WTC11 (cell line): ENCODE data around the gene FFAR4. TPM values are rescaled to one million over a fixed set of nuclear protein-coding genes. Genes with fewer than 3 reads are reported as not detected.

Experiments
- ATAC-seq: fragments of 200-7000 bp; cut with Tn5 transposase; 2 replicates; pipeline ENCODE4 v1.10.0; 2021; ENCODE audit warnings: mild to moderate bottlenecking, moderate library complexity
- CTCF ChIA-PET: fragments of 300-600 bp; sonication (Branson Sonifier 250); formaldehyde crosslinking; loops from one replicate; lab custom pipeline; 2021; ENCODE audit warnings: antibody characterized with exemption; lab: Charles Lee
- POLR2A ChIA-PET: fragments of 350-600 bp; sonication (Branson Sonifier 250); formaldehyde crosslinking; loops from one replicate; lab custom pipeline; 2021; ENCODE audit warnings: antibody characterized with exemption; lab: Charles Lee
- DNase-seq: peaks from one replicate; pipeline ENCODE4 v3.0.0; 2021; ENCODE audit warnings: low spot score
- H3K27ac Mint-ChIP-seq: 2 replicates; pipeline ENCODE4 v1.8.0; 2021; ENCODE audit warnings: mixed read lengths
- H3K27me3 Mint-ChIP-seq: 2 replicates; pipeline ENCODE4 v1.8.0; 2021; ENCODE audit warnings: low read depth, mild to moderate bottlenecking, moderate library complexity, mixed read lengths
- H3K36me3 Mint-ChIP-seq: 2 replicates; pipeline ENCODE4 v1.8.0; 2021; ENCODE audit warnings: mixed read lengths
- H3K4me1 Mint-ChIP-seq: 2 replicates; pipeline ENCODE4 v1.8.0; 2022; ENCODE audit warnings: mixed read lengths
- H3K4me3 Mint-ChIP-seq: 2 replicates; pipeline ENCODE4 v1.8.0; 2021; ENCODE audit warnings: mild to moderate bottlenecking, moderate library complexity, mixed read lengths
- H3K9me3 Mint-ChIP-seq: 2 replicates; pipeline ENCODE4 v1.8.0; 2021; ENCODE audit warnings: mixed read lengths
- AFF4 ChIP-seq: sonication (generic); formaldehyde crosslinking; IDR thresholded peaks from 2 replicates; pipeline ENCODE4 v1.8.1; 2023; ENCODE audit warnings: mild to moderate bottlenecking, missing genetic modification reagents, borderline replicate concordance
- ATF2 ChIP-seq: sonication (generic); formaldehyde crosslinking; IDR thresholded peaks from 2 replicates; pipeline ENCODE4 v1.8.1; 2022; ENCODE audit warnings: low read depth, missing genetic modification reagents, borderline replicate concordance
- CREM ChIP-seq: sonication (generic); formaldehyde crosslinking; IDR thresholded peaks from 2 replicates; pipeline ENCODE4 v1.8.1; 2022; ENCODE audit warnings: mild to moderate bottlenecking, missing genetic modification reagents, moderate library complexity
- E2F5 ChIP-seq: sonication (generic); formaldehyde crosslinking; IDR thresholded peaks from 2 replicates; pipeline ENCODE4 v1.8.1; 2022; ENCODE audit warnings: mild to moderate bottlenecking, moderate library complexity, missing genetic modification reagents
- GTF2I ChIP-seq: fragments of 250-450 bp; sonication (Bioruptor Pico); conservative IDR thresholded peaks from 2 replicates; pipeline ENCODE4 v1.4.0; 2021; ENCODE audit warnings: mild to moderate bottlenecking
- MYBL2 ChIP-seq: sonication (generic); formaldehyde crosslinking; IDR thresholded peaks from 2 replicates; pipeline ENCODE4 v1.8.1; 2023; ENCODE audit warnings: mild to moderate bottlenecking, moderate library complexity, missing genetic modification reagents
- SMAD3 ChIP-seq: sonication (generic); formaldehyde crosslinking; IDR thresholded peaks from 2 replicates; pipeline ENCODE4 v1.8.0; 2022; ENCODE audit warnings: missing genetic modification reagents, mild to moderate bottlenecking, borderline replicate concordance
- SMAD4 ChIP-seq: sonication (generic); formaldehyde crosslinking; IDR thresholded peaks from 2 replicates; pipeline ENCODE4 v1.8.0; 2022; ENCODE audit warnings: mild to moderate bottlenecking, missing genetic modification reagents
- STAT6 ChIP-seq: sonication (generic); formaldehyde crosslinking; conservative IDR thresholded peaks from 2 replicates; pipeline ENCODE4 v1.8.1; 2023; ENCODE audit warnings: mild to moderate bottlenecking, low read depth, missing genetic modification reagents, moderate library complexity
- TEAD4 ChIP-seq: sonication (generic); formaldehyde crosslinking; IDR thresholded peaks from 2 replicates; pipeline ENCODE4 v1.8.0; 2022; ENCODE audit warnings: mild to moderate bottlenecking, missing genetic modification reagents
- ZBTB21 ChIP-seq: sonication (generic); formaldehyde crosslinking; IDR thresholded peaks from 2 replicates; pipeline ENCODE4 v1.8.1; 2023; ENCODE audit warnings: mild to moderate bottlenecking, missing genetic modification reagents, borderline replicate concordance
- ZNF317 ChIP-seq: sonication (generic); formaldehyde crosslinking; IDR thresholded peaks from 2 replicates; pipeline ENCODE4 v1.8.1; 2023; ENCODE audit warnings: low read depth, mild to moderate bottlenecking, moderate library complexity, missing genetic modification reagents, borderline replicate concordance
- total RNA-seq: library from RNA; stranded (reverse); gene quantifications from 3 replicates; pipeline ENCODE4 v1.2.3, GENCODE V29; 2021
- TF ChIP-seq, protein P1 (sequence below): fragments of 250-450 bp; sonication (Bioruptor Pico); IDR thresholded peaks from 2 replicates; pipeline ENCODE4 v1.9.0; 2021; ENCODE audit warnings: mild to moderate bottlenecking

The FFAR4 gene
- total RNA-seq, 1 experiment from 2014 or later, result 0.15 TPM

GRCh38 chr10:93579985-93580711, 13.7 kb downstream of the FFAR4 start:
- Mint-ChIP-seq H3K9me3 (peaks cover 9% of the 10 kb centered on the region; the same call in 1 of the 2 replicates), H3K27ac (no peak overlapping the region)
- CTCF ChIA-PET, result interaction anchor here (1.0 kb wide), 1 partner anchor 25 kb away, joined by 3 read pairs; no protein-coding TSS in a partner anchor

More at GRCh38 chr10:93579985-93580711, 13.7 kb downstream of the FFAR4 start:
- DNase-seq (no peak), ATAC-seq (no peak)
- Mint-ChIP-seq H3K4me3 (no peak overlapping the region), H3K27me3 (peaks cover 8% of the 10 kb centered on the region), H3K4me1 (no peaks in the 10 kb centered on the region), H3K36me3 (no peaks in the 10 kb centered on the region)
- no peak for TF ChIP-seq MYBL2
- TF ChIP-seq SMAD3, result no peak
- TF ChIP-seq E2F5 (CRISPR knock-in tag), result no peak
- TF ChIP-seq, protein P1, sequence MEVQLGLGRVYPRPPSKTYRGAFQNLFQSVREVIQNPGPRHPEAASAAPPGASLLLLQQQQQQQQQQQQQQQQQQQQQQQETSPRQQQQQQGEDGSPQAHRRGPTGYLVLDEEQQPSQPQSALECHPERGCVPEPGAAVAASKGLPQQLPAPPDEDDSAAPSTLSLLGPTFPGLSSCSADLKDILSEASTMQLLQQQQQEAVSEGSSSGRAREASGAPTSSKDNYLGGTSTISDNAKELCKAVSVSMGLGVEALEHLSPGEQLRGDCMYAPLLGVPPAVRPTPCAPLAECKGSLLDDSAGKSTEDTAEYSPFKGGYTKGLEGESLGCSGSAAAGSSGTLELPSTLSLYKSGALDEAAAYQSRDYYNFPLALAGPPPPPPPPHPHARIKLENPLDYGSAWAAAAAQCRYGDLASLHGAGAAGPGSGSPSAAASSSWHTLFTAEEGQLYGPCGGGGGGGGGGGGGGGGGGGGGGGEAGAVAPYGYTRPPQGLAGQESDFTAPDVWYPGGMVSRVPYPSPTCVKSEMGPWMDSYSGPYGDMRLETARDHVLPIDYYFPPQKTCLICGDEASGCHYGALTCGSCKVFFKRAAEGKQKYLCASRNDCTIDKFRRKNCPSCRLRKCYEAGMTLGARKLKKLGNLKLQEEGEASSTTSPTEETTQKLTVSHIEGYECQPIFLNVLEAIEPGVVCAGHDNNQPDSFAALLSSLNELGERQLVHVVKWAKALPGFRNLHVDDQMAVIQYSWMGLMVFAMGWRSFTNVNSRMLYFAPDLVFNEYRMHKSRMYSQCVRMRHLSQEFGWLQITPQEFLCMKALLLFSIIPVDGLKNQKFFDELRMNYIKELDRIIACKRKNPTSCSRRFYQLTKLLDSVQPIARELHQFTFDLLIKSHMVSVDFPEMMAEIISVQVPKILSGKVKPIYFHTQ (CRISPR knock-in tag), result no peak
- TF ChIP-seq SMAD4 (CRISPR knock-in tag), result no peak
- TF ChIP-seq GTF2I (CRISPR knock-in tag), result no peak
- TF ChIP-seq CREM (CRISPR knock-in tag), result no peak
- no peak for TF ChIP-seq AFF4 (CRISPR knock-in tag)
- TF ChIP-seq ZNF317, result no peak
- TF ChIP-seq ZBTB21 (CRISPR knock-in tag), result no peak
- TF ChIP-seq ATF2 (CRISPR knock-in tag), result no peak
- no peak for TF ChIP-seq STAT6 (CRISPR knock-in tag)
- no peak for TF ChIP-seq TEAD4 (CRISPR knock-in tag)
- POLR2A ChIA-PET, result no interaction called here
